GM23338 (cell line): Measurements from ENCODE around the gene MYOD1. TPM values are rescaled to one million over a fixed set of nuclear protein-coding genes. Genes with fewer than 3 reads are reported as not detected.

Source experiments
- ATAC-seq: fragments of 200-7000 bp; cut with Tn5 transposase; 3 replicates; pipeline ENCODE4 v1.9.1; 2020
- DNase-seq: peaks from one replicate; pipeline ENCODE4 v3.0.0-alpha.2; 2015; ENCODE audit warnings: low spot score
- H2AFZ ChIP-seq: fragments of 200-600 bp; sonication (generic); 2 replicates; pipeline ENCODE4 v1.8.0; 2016; ENCODE audit warnings: antibody characterized with exemption, mild to moderate bottlenecking, moderate library complexity
- H3F3A ChIP-seq: fragments of 200-600 bp; sonication (generic); replicated peaks from 2 replicates; pipeline ENCODE4 v1.8.0; 2017; ENCODE audit warnings: antibody characterized with exemption, mixed run types, low read depth
- H3K27ac ChIP-seq: fragments of 200-600 bp; sonication (generic); 2 replicates; pipeline ENCODE4 v1.6.1; 2016; ENCODE audit warnings: low read depth
- H3K27me3 ChIP-seq: fragments of 200-600 bp; sonication (generic); 2 replicates; pipeline ENCODE4 v1.8.0; 2016; ENCODE audit warnings: mild to moderate bottlenecking, mixed run types, moderate library complexity; ENCODE audit not compliant: insufficient read depth
- H3K36me3 ChIP-seq: fragments of 200-600 bp; sonication (generic); 2 replicates; pipeline ENCODE4 v1.8.0; 2016; ENCODE audit warnings: mild to moderate bottlenecking; ENCODE audit not compliant: insufficient read depth
- H3K4me1 ChIP-seq: fragments of 200-600 bp; sonication (generic); 2 replicates; pipeline ENCODE4 v1.8.0; 2016; ENCODE audit warnings: mild to moderate bottlenecking, moderate library complexity; ENCODE audit not compliant: insufficient read depth
- H3K4me2 ChIP-seq: fragments of 200-600 bp; sonication (generic); 2 replicates; pipeline ENCODE4 v1.7.1; 2017; ENCODE audit warnings: mixed run types
- H3K4me3 ChIP-seq: fragments of 200-600 bp; sonication (generic); 2 replicates; pipeline ENCODE4 v1.6.1; 2016; ENCODE audit warnings: mixed run types
- H3K79me2 ChIP-seq: fragments of 200-600 bp; sonication (generic); replicated peaks from 2 replicates; pipeline ENCODE4 v1.8.0; 2017; ENCODE audit warnings: mild to moderate bottlenecking; ENCODE audit not compliant: insufficient read depth
- H3K9me2 ChIP-seq: fragments of 200-600 bp; sonication (generic); 2 replicates; pipeline ENCODE4 v1.8.0; 2017; ENCODE audit not compliant: insufficient read depth
- H4K20me1 ChIP-seq: fragments of 200-600 bp; sonication (generic); replicated peaks from 2 replicates; pipeline ENCODE4 v1.8.0; 2017; ENCODE audit warnings: mild to moderate bottlenecking; ENCODE audit not compliant: insufficient read depth
- H3K27ac Mint-ChIP-seq: 2 replicates; pipeline ENCODE4 v1.8.0; 2020; ENCODE audit warnings: inconsistent platforms, mild to moderate bottlenecking, moderate library complexity, mixed read lengths
- H3K27me3 Mint-ChIP-seq: 3 replicates; pipeline ENCODE4 v1.8.0; 2022; ENCODE audit warnings: low read depth, mild to moderate bottlenecking, moderate library complexity, mixed read lengths, inconsistent platforms; ENCODE audit not compliant: insufficient read depth, poor library complexity
- H3K36me3 Mint-ChIP-seq: 3 replicates; pipeline ENCODE4 v1.8.0; 2021; ENCODE audit warnings: low read depth, mild to moderate bottlenecking, inconsistent platforms, moderate library complexity, mixed read lengths
- H3K4me1 Mint-ChIP-seq: 3 replicates; pipeline ENCODE4 v1.8.0; 2020; ENCODE audit warnings: mild to moderate bottlenecking, inconsistent platforms, mixed read lengths
- H3K4me3 Mint-ChIP-seq: 3 replicates; pipeline ENCODE4 v1.8.0; 2021; ENCODE audit warnings: moderate library complexity, mild to moderate bottlenecking, inconsistent platforms, mixed read lengths
- H3K9me3 Mint-ChIP-seq: 3 replicates; pipeline ENCODE4 v1.8.0; 2020; ENCODE audit warnings: moderate library complexity, mild to moderate bottlenecking, inconsistent platforms, mixed read lengths
- EZH2phosphoT487 ChIP-seq: fragments of 200-600 bp; sonication (generic); IDR thresholded peaks from one replicate; pipeline ENCODE4 v1.8.1; 2018; ENCODE audit warnings: antibody characterized with exemption; ENCODE audit not compliant: unreplicated experiment
- ZNF114 ChIP-seq: fragments of 250-450 bp; sonication (Bioruptor Pico); IDR thresholded peaks from 2 replicates; pipeline ENCODE4 v1.5.0; 2020; ENCODE audit warnings: mild to moderate bottlenecking, moderate library complexity
- ZNF331 ChIP-seq: fragments of 250-450 bp; sonication (Bioruptor Pico); IDR thresholded peaks from 2 replicates; pipeline ENCODE4 v1.5.0; 2020; ENCODE audit warnings: low read depth, mild to moderate bottlenecking, moderate library complexity
- polyA plus RNA-seq: library from polyadenylated mRNA; unstranded; fragments of >200 nt; fragmentation: Nextera tagmentation; extraction: Ambion mirVana; gene quantifications from 2 replicates; pipeline ENCODE4 v1.2.1, GENCODE V29; 2016
- total RNA-seq: library from RNA; depleted of rRNA; stranded (reverse); fragments of >200 nt; shearing (Covaris generic); gene quantifications from 2 replicates; pipeline ENCODE4 v1.2.3, GENCODE V29; 2014
- TF ChIP-seq, protein P1 (sequence below): fragments of 250-450 bp; sonication (Bioruptor Pico); IDR thresholded peaks from 2 replicates; pipeline ENCODE4 v1.5.0; 2020; ENCODE audit warnings: mild to moderate bottlenecking, moderate library complexity

The MYOD1 gene
- total and polyA plus RNA-seq, 2 experiments from 2014 or later: not detected

DNA sequence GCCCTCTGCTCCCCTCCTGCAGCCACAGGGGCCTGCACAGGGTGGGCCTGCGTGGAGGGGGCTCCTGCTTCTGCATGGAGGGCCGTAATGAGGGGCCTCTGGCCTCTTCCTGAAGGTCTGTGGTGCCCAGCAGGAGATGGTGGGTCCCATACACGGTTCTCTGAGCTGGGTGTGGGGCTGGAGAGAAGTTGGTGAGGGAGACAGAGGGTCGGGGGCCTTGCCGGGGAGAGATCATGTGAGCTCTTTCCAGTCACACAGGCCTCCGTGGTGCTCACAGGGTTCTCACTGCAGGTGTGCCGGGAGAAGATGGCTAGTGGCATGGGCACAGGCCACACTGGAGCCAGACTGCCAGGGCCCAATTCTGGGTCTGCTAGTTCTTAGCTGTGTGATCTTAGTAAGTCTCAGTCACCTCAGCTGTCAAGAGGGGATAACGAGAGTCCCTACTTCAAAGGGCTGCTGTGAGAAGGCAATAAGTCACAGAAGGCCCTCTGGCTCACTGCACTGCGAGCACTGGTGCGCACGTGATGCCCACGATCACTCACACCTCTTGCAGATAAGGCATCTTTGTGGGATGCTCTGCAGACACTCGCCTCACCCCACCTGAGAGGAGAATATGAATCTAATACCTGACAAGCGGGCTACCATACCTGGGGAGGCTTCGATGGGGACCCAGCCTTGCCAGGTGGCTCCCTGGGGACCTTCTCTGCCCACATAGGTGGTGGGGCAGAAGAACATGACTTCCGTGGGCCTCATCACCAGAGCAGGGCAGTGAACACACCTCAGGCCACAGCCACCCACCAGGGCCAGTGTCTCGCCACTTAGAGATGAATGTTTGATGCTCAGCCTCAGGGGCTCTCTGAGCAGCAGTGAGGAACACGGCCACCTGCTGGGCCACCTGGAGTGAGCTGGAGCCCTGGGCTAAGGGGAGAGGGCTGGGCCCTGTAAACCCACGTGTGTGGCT is 29.7 kb downstream of the MYOD1 start:
- no peaks in the 10 kb centered on the region for H3K36me3 Mint-ChIP-seq
- Histone ChIP-seq H3K4me3 (no peak overlapping the region), H4K20me1 (no peaks in the 10 kb centered on the region), H2AFZ (no peak overlapping the region), H3K27ac (no peak overlapping the region), H3K27me3 (no peaks in the 10 kb centered on the region), H3F3A (no peaks in the 10 kb centered on the region), H3K4me2 (no peak overlapping the region), H3K9me2 (no peaks in the 10 kb centered on the region), H3K36me3 (no peaks in the 10 kb centered on the region), H3K4me1 (no peaks in the 10 kb centered on the region), H3K79me2 (no peaks in the 10 kb centered on the region)
- H3K4me3 Mint-ChIP-seq: no peak overlapping the region
- DNase-seq (no peak), ATAC-seq (no peak)
- H3K4me1 Mint-ChIP-seq: no peaks in the 10 kb centered on the region
- no peaks in the 10 kb centered on the region for H3K9me3 Mint-ChIP-seq
- no peak for TF ChIP-seq EZH2phosphoT487
- TF ChIP-seq, protein P1, sequence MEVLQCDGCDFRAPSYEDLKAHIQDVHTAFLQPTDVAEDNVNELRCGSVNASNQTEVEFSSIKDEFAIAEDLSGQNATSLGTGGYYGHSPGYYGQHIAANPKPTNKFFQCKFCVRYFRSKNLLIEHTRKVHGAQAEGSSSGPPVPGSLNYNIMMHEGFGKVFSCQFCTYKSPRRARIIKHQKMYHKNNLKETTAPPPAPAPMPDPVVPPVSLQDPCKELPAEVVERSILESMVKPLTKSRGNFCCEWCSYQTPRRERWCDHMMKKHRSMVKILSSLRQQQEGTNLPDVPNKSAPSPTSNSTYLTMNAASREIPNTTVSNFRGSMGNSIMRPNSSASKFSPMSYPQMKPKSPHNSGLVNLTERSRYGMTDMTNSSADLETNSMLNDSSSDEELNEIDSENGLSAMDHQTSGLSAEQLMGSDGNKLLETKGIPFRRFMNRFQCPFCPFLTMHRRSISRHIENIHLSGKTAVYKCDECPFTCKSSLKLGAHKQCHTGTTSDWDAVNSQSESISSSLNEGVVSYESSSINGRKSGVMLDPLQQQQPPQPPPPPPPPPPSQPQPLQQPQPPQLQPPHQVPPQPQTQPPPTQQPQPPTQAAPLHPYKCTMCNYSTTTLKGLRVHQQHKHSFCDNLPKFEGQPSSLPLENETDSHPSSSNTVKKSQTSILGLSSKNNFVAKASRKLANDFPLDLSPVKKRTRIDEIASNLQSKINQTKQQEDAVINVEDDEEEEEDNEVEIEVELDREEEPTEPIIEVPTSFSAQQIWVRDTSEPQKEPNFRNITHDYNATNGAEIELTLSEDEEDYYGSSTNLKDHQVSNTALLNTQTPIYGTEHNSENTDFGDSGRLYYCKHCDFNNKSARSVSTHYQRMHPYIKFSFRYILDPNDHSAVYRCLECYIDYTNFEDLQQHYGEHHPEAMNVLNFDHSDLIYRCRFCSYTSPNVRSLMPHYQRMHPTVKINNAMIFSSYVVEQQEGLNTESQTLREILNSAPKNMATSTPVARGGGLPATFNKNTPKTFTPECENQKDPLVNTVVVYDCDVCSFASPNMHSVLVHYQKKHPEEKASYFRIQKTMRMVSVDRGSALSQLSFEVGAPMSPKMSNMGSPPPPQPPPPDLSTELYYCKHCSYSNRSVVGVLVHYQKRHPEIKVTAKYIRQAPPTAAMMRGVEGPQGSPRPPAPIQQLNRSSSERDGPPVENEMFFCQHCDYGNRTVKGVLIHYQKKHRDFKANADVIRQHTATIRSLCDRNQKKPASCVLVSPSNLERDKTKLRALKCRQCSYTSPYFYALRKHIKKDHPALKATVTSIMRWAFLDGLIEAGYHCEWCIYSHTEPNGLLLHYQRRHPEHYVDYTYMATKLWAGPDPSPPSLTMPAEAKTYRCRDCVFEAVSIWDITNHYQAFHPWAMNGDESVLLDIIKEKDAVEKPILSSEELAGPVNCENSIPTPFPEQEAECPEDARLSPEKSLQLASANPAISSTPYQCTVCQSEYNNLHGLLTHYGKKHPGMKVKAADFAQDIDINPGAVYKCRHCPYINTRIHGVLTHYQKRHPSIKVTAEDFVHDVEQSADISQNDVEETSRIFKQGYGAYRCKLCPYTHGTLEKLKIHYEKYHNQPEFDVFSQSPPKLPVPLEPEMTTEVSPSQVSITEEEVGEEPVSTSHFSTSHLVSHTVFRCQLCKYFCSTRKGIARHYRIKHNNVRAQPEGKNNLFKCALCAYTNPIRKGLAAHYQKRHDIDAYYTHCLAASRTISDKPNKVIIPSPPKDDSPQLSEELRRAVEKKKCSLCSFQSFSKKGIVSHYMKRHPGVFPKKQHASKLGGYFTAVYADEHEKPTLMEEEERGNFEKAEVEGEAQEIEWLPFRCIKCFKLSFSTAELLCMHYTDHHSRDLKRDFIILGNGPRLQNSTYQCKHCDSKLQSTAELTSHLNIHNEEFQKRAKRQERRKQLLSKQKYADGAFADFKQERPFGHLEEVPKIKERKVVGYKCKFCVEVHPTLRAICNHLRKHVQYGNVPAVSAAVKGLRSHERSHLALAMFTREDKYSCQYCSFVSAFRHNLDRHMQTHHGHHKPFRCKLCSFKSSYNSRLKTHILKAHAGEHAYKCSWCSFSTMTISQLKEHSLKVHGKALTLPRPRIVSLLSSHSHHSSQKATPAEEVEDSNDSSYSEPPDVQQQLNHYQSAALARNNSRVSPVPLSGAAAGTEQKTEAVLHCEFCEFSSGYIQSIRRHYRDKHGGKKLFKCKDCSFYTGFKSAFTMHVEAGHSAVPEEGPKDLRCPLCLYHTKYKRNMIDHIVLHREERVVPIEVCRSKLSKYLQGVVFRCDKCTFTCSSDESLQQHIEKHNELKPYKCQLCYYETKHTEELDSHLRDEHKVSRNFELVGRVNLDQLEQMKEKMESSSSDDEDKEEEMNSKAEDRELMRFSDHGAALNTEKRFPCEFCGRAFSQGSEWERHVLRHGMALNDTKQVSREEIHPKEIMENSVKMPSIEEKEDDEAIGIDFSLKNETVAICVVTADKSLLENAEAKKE (CRISPR knock-in tag): no peak
- TF ChIP-seq ZNF114 (CRISPR knock-in tag): no peak
- no peak for TF ChIP-seq ZNF331 (CRISPR knock-in tag)
- H3K27ac Mint-ChIP-seq: no peak overlapping the region
- peaks cover 11% of the 10 kb centered on the region for H3K27me3 Mint-ChIP-seq
